ENCODE data around the gene ERMN. TPM values are rescaled to one million over a fixed set of nuclear protein-coding genes. Genes with fewer than 3 reads are reported as not detected.

Gene ERMN
- total RNA-seq, 1 donor, result 25.1 TPM

DNA sequence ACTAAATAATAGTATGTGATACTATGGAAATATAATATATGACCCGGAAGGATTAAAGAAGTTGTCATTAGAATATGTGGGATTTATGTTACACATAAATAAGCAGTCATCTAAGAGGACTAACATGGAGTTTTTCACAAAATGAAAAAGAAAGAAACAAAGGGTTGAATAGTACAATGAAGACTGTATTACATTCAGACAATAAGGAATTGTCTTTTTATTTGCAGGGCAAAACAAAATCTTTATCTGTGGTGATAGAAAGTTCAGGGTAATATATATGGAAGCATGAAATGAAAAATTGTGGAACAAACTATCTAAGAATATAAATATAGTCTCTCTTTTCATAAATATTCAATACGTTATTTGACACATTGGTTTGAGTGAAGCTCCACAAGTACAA is 5.8 kb downstream of the ERMN start:
- H3K27me3 ChIP-seq (ENCODE audit: insufficient read depth, low read length), result no peaks in the 10 kb centered on the region
- peaks cover 7% of the 10 kb centered on the region for H3K4me1 ChIP-seq (ENCODE audit: insufficient read depth, low read length)
- no peak overlapping the region for H3K4me3 ChIP-seq (ENCODE audit: low read length)
- no peaks in the 10 kb centered on the region for H3K9me3 ChIP-seq (ENCODE audit: low read depth, low read length)

DNA sequence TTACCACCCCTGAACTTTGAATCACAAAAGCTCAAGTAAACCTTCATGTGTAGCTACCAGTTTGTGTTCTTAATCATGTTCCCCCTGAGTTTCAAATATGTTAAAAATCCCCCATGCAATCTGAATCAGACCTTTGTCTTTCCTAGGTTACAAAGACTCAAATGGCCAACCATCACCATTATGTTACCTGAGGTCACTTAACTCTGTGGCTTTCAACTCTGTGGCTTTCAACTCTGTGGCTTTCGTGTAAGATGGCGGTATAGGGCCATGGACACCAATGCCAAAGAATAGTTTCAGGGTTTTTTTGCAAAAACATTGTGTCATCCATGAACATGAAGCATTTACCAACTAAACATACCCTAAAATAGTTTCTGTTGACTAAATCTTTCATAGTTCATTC is 6.7 kb downstream of the ERMN start:
- H3K9me3 ChIP-seq (ENCODE audit: low read depth, low read length), result no peaks in the 10 kb centered on the region
- H3K27me3 ChIP-seq (ENCODE audit: insufficient read depth, low read length), result no peaks in the 10 kb centered on the region
- H3K4me1 ChIP-seq (ENCODE audit: insufficient read depth, low read length), result peaks cover 7% of the 10 kb centered on the region
- H3K4me3 ChIP-seq (ENCODE audit: low read length), result no peak overlapping the region

DNA sequence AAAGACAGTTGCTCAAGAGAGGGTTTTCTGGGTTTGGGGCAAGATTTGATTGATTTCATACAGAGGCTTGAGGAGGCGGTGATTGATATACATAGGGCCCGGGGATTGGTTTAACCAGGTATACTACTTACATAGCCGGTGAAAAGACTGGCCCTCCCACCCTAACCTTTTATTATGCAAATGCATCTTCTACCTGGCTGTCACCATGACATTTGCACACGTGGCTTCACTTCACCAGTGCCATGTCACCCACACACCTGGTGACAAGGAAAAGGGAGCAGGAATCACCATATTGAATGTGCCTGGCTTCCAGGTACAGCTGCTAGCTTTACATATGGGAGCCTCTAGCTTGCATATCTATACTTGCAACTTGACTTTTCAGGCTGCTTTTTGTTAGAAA is 9.7 kb downstream of the ERMN start:
- no peak overlapping the region for H3K4me3 ChIP-seq (ENCODE audit: low read length)
- no peaks in the 10 kb centered on the region for H3K9me3 ChIP-seq (ENCODE audit: low read depth, low read length)
- no peaks in the 10 kb centered on the region for H3K27me3 ChIP-seq (ENCODE audit: insufficient read depth, low read length)
- H3K4me1 ChIP-seq (ENCODE audit: insufficient read depth, low read length), result no peaks in the 10 kb centered on the region

DNA sequence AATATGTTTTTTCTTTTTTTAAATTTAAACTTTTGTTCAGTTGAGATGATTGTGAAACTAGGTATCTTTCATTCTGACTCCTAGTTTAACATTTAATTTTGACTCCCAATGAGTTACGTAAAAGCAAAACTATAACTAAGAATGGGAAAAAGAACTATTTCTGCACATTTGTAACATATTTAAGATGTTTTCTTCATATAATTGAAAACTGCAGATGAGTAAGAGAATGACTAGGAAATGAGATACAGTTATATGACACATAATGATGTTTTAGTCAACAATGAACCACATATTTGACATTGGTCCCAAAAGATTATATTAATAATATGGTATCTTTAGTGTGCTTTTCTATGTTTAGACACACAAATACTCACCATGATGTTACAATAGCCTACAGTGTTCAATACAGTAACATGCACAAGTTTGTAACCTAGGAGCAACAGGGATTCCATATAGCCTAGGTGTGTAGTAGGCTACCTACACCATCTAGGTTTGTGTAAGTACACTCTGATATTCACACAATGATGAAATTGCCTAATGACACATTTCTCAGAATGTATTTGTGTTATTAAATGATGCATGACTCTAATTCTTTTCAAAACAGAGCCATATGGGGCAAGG is 12.6 kb downstream of the ERMN start:
- Histone ChIP-seq H3K4me3 (ENCODE audit: low read length) (no peak overlapping the region), H3K27me3 (ENCODE audit: insufficient read depth, low read length) (no peaks in the 10 kb centered on the region), H3K4me1 (ENCODE audit: insufficient read depth, low read length) (no peaks in the 10 kb centered on the region), H3K9me3 (ENCODE audit: low read depth, low read length) (no peaks in the 10 kb centered on the region)

DNA sequence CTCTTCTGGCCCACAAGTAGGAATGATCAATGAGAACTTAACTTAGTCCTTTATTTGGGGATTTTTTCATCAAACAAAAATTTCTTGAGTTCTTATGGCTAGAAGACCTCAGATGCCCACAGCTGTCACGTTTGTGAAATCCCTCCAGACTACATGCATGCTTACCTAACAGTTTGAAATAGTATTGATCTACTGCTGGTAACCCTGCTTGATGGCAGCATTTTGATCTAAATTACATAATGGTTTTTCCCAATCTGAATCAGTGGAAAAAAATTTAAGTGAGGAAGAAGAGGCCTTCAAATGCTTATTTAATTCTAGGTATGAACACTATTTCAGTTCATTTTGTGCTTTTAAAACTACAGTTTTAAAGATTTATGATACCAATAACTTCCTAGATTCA is 13.9 kb downstream of the ERMN start:
- H3K4me3 ChIP-seq (ENCODE audit: low read length), result no peak overlapping the region
- H3K9me3 ChIP-seq (ENCODE audit: low read depth, low read length), result no peaks in the 10 kb centered on the region
- H3K4me1 ChIP-seq (ENCODE audit: insufficient read depth, low read length), result no peaks in the 10 kb centered on the region
- H3K27me3 ChIP-seq (ENCODE audit: insufficient read depth, low read length), result no peaks in the 10 kb centered on the region

DNA sequence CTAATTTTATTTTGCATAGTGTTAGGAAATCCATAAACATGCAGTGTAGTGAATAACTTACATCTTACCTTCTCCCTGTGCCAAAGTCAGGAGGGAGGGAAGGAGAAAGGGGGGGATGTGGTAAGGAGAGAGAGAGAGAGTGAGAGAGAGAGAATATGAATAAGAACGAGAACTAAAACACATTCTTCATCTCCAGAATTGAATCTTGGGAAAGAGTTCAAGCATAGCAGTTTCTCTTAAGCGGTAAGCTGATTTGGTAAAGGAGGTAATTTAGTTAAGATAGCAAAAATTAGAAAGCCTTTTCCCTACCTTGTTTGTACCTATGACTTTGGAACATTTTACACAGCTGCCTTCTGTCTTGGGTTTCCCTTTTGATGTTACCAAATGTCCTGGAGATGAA is 15.7 kb downstream of the ERMN start:
- Histone ChIP-seq H3K4me3 (ENCODE audit: low read length) (no peak overlapping the region), H3K4me1 (ENCODE audit: insufficient read depth, low read length) (no peaks in the 10 kb centered on the region)

DNA sequence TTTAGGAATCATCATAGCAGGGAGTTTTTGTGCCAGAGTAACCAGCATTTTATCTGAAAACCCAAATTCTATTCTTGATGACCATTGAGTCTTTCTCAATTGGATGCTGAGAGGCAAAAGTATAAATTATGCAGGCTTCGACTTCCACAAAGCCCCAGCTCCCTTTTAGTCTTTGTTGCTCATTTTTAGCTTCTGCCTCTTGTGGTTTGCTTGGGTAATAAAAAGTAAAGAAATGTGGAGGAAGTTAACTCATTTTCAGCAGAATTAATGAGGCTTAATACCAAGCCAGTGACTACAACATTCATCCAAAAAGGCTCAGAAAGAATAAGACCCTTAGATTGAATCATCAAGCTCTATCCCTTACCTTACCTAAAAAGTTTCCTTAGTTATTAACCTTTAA is 18.6 kb downstream of the ERMN start:
- H3K4me3 ChIP-seq (ENCODE audit: low read length), result no peak overlapping the region
- peaks cover 6% of the 10 kb centered on the region for H3K27me3 ChIP-seq (ENCODE audit: insufficient read depth, low read length)
- no peaks in the 10 kb centered on the region for H3K9me3 ChIP-seq (ENCODE audit: low read depth, low read length)
- no peaks in the 10 kb centered on the region for H3K4me1 ChIP-seq (ENCODE audit: insufficient read depth, low read length)

More for the DNA sequence above, 15.7 kb downstream of the ERMN start:
- Histone ChIP-seq H3K27me3 (ENCODE audit: insufficient read depth, low read length) (no peaks in the 10 kb centered on the region), H3K9me3 (ENCODE audit: low read depth, low read length) (no peaks in the 10 kb centered on the region)

DNA sequence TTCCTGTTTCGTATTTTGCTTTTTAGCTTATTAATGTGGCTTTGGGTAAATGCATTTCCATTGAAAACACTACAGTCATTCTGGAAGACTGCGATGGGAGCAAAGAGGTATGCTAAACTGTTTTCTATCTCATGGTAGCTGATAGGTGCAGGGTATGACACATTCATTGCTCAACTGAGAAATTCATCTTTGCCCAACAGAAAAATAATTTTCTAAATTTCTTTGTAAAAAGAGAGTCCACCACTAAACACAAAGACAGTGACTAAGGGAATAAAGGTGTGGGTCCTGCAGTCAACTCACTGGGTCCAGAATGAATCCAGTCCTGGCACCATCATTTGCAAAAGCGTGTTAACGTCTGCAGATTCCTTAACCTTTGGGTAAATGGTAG is 19.9 kb downstream of the ERMN start:
- H3K4me1 ChIP-seq (ENCODE audit: insufficient read depth, low read length), result no peaks in the 10 kb centered on the region
- no peaks in the 10 kb centered on the region for H3K9me3 ChIP-seq (ENCODE audit: low read depth, low read length)
- H3K27me3 ChIP-seq (ENCODE audit: insufficient read depth, low read length), result peaks cover 6% of the 10 kb centered on the region
- no peak overlapping the region for H3K4me3 ChIP-seq (ENCODE audit: low read length)

DNA sequence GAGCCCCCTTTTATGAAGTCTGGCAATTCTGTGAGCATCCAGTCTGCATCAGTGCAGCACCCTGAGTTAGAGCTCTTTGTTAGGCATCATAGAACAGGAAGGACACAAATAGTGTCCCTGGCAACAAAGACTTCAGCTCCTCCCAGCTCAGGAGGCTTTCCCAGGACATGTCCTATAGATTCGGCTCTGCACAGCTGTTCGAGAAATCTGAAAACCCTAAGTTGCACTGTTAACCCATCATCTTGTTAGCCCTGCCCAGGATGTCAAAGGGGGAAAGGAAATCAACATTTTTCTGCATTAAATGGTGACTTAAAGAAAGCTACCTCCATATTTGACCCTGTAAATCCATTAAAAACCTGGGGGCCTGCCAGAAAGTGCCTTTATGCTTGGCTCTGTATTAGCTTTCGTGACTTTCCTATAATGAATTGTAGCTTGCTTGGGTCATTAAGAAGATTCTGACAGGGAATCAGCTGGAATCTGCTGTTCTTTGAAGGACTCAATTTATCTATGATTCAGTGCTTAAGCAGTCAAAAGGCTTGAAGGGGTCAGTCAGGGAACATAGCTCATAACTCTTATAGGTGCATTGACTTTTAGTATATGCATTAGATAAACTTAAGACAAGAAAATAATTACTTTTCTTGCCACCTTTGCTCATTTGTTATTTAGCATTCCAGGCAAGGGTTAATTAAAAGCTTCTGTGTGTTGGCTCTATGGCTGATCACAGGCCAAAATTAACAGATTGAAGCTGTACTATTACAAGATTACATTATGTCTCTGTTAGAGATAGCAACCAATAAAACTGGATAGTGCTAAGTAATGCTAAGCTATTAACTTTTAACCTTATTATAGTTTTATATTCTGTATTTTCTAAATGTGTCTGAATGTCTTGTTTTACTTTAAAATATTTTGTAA is 20.6 kb downstream of the ERMN start:
- H3K27me3 ChIP-seq (ENCODE audit: insufficient read depth, low read length), result peaks cover 6% of the 10 kb centered on the region
- no peaks in the 10 kb centered on the region for H3K9me3 ChIP-seq (ENCODE audit: low read depth, low read length)
- no peak overlapping the region for H3K4me3 ChIP-seq (ENCODE audit: low read length)
- H3K4me1 ChIP-seq (ENCODE audit: insufficient read depth, low read length), result no peaks in the 10 kb centered on the region

DNA sequence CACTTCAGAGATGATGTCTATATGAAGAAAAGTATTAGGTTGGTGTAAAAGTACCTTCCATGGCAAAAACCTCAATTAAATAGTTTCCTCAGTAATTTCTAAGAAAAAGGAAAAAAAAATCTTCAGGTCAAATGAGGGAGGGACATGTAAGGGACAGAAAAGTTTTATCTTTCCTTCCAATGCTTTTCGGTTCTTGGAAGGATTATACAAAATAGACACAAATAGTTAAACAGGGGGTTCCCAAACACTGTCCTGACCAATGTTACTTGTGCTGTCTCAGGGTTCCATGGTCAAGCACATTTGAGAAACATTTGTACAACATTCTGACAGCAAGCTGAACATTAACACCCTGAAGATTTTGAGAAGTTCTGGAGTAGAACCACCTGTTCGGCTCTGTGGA is 22.0 kb downstream of the ERMN start:
- Histone ChIP-seq H3K9me3 (ENCODE audit: low read depth, low read length) (no peaks in the 10 kb centered on the region), H3K4me3 (ENCODE audit: low read length) (no peak overlapping the region), H3K27me3 (ENCODE audit: insufficient read depth, low read length) (peaks cover 6% of the 10 kb centered on the region), H3K4me1 (ENCODE audit: insufficient read depth, low read length) (no peaks in the 10 kb centered on the region)

DNA sequence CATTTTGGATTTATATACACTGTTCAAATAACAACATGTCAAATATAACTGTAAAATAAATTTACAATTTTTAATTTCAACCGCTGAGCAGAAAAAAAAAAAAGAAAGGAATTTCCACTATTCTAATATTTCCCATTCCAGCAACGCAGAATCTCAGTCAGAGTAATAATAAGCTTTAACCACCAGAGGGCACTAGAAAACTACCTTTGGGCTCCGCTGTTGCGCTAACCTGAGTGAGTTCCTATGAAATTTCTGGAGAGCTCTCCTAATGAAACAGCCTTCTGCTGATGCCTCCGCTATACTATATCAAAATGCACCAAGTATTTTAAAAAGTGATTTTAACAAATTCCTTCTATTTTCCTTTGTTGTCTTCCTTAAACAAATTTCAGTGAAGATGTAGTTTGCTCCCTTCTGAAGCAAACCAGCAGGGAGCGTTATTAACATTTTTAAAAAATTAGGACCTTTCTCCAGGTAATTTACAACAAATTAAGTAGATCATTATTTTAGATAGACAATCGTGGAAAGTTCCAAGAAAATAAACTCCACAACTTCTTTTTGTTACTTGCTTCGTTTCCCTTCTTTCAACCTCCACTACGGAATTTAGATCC is 23.0 kb downstream of the ERMN start:
- Histone ChIP-seq H3K9me3 (ENCODE audit: low read depth, low read length) (no peaks in the 10 kb centered on the region), H3K4me3 (ENCODE audit: low read length) (no peak overlapping the region), H3K27me3 (ENCODE audit: insufficient read depth, low read length) (peaks cover 6% of the 10 kb centered on the region)

DNA sequence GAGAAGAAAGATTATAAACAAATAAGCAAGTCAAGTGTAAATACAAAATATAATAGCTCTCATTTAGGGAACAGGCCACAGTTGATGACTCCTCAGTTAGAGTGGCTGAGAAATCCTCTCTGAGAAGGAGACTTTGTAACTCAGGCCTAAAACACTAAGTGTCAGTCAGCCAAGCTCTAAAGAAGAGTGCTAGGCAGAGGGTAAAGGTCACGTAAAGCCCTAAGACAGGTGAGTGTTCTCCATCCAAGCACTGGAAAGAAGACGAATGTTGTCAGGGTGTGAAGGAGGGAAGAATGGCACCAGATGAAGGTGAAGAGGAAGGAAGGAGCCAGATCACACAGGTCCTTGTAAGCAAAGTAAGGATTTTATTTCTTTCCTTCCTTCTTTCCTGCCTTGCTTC is 24.3 kb downstream of the ERMN start:
- Histone ChIP-seq H3K4me1 (ENCODE audit: insufficient read depth, low read length) (no peaks in the 10 kb centered on the region), H3K27me3 (ENCODE audit: insufficient read depth, low read length) (peaks cover 6% of the 10 kb centered on the region), H3K9me3 (ENCODE audit: low read depth, low read length) (no peaks in the 10 kb centered on the region), H3K4me3 (ENCODE audit: low read length) (no peak overlapping the region)

More for the DNA sequence above, 23.0 kb downstream of the ERMN start:
- no peaks in the 10 kb centered on the region for H3K4me1 ChIP-seq (ENCODE audit: insufficient read depth, low read length)

DNA sequence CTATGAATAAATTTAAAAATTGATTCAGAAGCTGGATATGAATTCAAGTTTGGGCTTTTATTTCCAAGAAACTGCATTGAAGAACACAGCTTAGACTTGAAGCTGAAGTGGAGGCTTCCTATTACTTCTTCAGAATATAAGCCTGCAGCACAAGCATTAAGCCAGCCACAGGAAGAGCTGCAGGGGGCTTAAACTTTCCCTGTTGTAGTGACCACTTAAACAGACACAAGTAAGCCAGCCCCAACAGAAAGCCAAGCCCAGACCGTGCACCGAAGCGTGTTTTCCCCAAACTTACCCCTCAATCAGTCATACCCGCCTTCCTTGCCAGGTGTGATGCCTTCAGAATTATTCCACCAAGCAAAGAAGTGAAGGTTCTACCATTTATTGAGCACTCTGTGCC is 28.7 kb downstream of the ERMN start:
- H3K9me3 ChIP-seq (ENCODE audit: low read depth, low read length), result no peaks in the 10 kb centered on the region
- H3K4me3 ChIP-seq (ENCODE audit: low read length), result no peak overlapping the region
- H3K27me3 ChIP-seq (ENCODE audit: insufficient read depth, low read length), result no peaks in the 10 kb centered on the region
- no peaks in the 10 kb centered on the region for H3K4me1 ChIP-seq (ENCODE audit: insufficient read depth, low read length)

DNA sequence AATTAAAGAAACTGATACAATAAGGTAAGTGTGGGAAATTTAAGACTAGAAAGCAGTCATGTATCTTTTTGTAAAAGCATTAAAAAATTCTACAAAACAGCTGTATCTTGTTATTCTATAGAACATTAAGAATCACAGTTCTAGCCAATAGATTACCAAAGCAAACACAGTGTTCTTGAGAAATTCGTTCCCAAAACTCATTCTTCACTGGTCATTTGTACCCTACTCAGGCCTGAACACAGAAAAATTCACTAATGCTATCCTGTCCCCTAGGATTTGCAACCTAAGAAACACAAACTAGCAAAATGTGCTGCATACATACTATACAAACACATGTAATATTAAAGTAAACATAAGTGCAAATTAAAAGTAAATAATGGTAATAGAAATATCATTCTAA is 29.1 kb downstream of the ERMN start:
- Histone ChIP-seq H3K4me3 (ENCODE audit: low read length) (no peak overlapping the region), H3K27me3 (ENCODE audit: insufficient read depth, low read length) (no peaks in the 10 kb centered on the region), H3K4me1 (ENCODE audit: insufficient read depth, low read length) (no peaks in the 10 kb centered on the region), H3K9me3 (ENCODE audit: low read depth, low read length) (no peaks in the 10 kb centered on the region)

DNA sequence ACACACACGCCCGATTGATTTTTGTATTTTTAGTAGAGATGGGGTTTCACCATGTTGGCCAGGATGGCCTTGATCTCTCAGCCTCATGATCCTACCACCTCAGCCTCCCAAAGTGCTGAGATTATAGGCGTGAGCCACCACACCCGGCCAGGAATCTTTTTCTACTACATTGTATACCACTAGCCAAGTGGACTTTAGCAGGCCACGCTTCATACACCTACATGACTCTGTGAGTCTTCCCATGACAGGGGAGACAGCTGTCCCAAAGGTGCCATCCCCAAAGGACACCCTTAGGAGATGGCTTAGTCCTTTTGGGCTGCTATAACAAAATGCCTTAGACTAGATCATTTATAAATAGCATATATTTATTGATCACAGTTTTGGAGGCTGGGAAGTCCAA is 32.8 kb downstream of the ERMN start:
- H3K27me3 ChIP-seq (ENCODE audit: insufficient read depth, low read length), result no peaks in the 10 kb centered on the region
- H3K4me1 ChIP-seq (ENCODE audit: insufficient read depth, low read length), result no peaks in the 10 kb centered on the region
- H3K4me3 ChIP-seq (ENCODE audit: low read length), result no peak overlapping the region
- H3K9me3 ChIP-seq (ENCODE audit: low read depth, low read length), result no peaks in the 10 kb centered on the region

All from mononuclear cell (primary cell).